HG02759 (cell line): ENCODE results near the gene PRPF6.

Experiments used
- ATAC-seq: cut with Tn5 transposase; IDR thresholded peaks from one replicate; pipeline ENCODE4 v1.9.1; 2021; ENCODE audit warnings: mild to moderate bottlenecking, moderate library complexity; ENCODE audit not compliant: unreplicated experiment

PRPF6 gene

DNA sequence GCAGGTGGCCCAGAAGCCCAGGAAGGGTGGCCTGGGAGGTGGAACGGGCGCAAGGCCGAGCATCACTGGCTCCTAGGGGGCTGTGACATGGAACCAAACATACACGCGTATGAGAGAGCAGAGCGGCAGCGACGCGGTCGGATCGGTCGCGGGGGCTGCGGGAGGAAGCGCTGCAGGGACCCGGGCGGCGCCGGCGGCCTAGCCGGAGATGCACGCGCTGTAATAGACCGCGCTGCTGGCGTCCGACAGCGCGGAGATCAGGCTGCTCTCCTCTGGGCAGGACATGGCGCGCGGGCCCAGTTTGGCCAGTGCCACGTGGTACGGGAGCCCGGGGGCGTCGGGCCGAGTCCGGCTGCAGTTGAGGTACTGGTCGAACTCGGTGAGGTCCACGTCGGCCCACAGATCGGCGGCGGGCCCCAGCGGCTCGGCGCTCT is 67.1 kb downstream of the PRPF6 start:
- ATAC-seq: no peak

DNA sequence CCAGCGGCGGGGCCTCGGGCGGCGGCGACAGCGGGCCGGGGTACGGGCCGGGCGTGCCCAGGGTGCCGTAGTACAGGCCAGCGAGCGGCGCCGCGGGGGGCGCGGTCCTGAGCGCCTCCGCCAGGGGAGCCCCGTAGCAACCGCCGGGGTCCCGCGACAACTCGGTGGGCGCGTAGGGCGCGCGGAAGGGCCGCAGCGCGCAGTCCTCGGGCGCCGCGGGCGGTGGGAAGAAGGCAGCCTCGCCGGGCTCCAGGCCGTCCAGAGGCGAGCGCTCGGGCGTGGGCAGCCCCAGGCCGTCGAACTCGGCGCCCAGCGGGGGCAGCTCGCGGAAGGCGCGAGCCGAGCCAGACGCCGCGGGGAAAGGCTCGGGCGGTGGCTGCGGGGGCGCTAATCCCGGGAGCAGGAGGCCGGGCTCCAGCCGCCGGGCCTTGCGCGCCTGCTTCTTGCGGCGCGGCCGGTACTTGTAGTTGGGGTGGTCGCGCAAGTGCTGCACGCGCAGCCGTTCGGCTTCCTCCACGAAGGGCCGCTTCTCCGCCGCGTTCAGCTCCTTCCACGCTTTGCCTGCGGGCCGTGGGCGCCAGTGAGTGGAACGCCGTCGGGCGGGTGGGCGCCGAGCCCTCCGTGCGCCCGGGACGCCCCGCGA is 67.6 kb downstream of the PRPF6 start:
- ATAC-seq: no peak

DNA sequence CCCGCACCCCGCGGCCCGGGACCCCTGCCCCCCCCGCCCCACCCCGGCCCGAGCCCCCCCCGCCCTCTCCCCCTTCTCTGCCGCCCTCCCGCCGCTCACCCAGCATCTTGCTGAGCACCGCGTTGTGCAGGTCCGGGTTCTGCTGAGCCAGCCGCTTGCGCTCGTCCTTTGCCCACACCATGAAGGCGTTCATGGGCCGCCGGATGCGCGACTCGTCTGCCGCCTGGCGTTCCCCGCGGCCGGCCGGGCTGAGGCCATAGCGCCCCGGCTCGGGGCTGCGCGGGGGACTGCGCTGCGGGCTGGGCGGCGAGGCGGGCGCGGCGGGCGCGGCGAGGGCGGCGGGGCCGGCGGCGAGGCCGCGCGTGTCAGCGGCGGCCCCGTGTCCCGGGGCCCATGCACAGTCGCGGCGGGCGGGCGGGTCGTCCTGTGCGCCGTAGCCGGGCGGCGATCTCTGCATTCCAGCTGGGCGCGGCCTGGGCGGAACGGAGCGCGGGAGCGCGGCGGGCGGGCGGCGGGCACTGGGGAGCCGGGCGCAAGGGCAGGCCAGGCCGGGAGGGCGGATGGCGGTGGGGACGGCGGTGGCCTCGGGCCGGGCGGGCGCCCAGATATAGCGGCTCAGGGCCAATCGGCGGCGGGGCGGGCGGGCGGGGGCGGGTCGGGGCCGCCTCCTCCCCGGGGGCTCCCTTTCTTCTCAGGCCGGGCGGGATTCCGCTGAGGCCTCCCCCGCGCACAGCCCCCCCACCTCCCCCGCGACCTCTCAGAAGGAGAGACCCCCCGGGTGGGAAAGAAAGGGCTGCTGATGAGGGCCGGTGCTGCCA is 68.3 kb downstream of the PRPF6 start, which contains the start of gene SOX18:
Gene SOX18, minus strand, starts transcription at position 580 of the 818 bp plus-strand sequence. Its CDS starts 123 bp downstream, at position 457.
- ATAC-seq: no peak

- ATAC-seq: no peak
Observed at GRCh38 chr20:64049878-64050260, 68.9 kb downstream of the PRPF6 start.

DNA sequence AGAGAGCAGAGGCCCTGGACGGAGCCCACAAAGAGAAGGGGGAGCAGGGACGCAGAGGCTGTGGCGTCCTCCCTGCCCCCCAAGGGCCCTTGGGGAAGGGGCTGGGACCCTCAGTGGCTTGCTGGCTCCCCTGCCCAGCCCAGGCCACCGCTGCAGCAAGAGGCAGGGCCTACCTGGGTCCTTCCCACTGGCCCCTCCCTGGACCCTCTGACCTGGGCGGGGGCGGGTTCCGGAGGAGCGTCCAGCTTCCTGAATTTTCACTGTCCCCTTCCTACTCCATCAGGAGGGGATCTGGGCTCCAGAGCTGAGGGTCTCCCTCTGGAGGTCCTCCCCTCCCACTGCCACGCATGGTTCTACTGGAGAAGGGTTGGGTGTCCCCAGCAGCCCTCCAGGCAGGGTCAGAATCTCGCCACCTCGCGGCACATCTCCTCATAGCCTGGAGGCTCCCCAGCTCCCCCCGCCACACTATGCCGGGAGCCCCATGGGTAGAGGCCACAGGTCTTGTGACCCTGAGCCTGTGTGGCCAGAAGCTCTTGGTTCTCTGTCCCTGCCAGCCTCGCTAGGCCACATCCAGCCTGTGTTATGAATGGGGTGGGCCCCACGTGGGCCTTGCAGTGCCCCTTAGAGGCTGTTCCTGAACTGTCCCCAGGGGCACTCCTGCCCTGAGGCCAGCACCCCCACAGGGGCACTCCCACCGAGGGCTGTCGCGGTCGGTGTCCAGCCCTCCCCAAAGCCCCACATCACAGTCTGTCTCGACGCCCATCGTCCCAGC is 69.5 kb downstream of the PRPF6 start:
- no peak for ATAC-seq

DNA sequence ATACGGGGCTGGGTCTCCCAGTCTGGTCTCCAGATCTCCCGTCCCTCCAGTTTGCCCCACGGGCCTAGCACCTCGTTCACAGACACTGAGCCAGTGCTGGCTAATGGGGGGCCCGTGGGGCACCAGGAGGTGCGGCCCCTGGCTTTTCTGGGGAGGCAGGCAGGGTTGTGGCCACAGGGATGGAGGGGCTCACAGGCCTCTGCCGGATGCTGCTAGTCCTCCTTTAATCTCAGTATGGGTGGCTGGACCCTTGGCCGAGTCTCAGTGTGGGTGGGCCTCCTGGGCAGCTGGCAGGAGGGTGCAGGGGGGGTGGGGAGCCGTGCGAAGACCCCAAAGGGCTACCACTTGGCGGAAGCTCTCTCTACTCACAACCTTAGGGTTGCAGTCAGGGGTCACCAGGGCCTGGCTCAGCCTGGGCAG is 70.1 kb downstream of the PRPF6 start:
- no peak for ATAC-seq

GRCh38 chr20:64051561-64052325 is 70.8 kb downstream of the PRPF6 start:
- ATAC-seq: no peak

DNA sequence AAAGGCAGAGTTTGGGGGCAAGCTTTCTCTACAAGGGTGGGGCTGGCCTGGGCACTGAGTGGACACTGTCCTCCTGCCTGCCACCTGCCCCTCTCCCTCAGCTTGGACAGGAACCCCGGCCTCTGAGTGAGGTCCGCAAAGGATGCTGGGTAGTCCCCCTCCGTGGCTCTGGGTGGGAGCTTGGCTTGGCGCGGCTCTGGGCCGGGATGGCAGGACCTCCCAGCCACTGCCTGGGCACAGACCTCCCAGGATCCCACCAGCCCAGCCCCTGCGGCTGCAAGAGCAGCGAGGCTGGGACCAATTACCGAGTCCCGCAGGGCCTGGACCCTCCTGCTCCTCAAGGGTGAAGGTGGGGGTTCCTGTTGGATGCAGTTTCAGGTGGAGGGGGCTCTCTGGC is 71.4 kb downstream of the PRPF6 start:
- no peak for ATAC-seq

DNA sequence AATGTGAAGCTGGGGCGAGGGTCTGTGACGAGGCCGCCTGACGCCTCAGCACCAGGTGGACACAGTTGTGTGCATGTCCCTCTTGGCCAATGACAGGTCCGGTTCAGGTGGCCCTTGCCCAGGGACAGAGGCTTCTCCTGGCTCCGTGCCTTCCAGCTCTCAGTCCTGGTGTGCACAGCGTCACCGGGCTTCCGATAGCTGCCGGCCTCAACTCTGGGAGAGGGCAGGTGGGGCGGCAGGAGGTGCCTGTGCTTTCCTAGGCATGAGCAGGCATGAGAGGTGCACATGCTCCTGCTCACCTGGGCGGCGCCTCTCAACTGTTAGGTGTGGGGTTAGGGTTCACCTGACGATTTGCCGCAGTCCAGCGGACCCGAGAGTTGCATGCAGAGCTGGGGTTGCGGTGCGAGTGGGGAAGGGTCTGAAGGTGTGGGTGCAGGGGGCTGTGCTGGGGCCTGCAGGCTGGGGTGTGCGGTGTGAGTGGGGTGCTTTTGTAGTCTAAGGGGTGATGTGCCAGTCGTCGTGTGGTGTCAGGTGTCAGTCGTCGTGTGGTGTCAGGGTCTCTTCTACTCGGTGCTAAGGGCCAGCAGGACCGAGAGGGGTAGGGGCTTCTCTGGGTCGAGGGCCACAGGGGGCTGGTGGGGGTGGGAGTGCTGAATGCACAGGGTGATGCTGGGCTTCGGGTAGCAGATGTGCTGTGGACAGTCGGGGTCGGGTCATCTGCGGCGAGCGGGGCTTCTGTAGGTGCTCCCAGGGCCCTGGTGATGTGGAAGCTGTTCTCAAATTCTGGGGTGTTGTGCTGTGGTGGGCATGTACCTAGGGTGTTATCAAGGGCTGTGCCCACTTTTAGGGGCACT is 72.3 kb downstream of the PRPF6 start:
- no peak for ATAC-seq

GRCh38 chr20:64053841-64054661 is 73.1 kb downstream of the PRPF6 start:
- no peak for ATAC-seq

- no peak for ATAC-seq
Observed at GRCh38 chr20:64055396-64055892, 74.5 kb downstream of the PRPF6 start.

DNA sequence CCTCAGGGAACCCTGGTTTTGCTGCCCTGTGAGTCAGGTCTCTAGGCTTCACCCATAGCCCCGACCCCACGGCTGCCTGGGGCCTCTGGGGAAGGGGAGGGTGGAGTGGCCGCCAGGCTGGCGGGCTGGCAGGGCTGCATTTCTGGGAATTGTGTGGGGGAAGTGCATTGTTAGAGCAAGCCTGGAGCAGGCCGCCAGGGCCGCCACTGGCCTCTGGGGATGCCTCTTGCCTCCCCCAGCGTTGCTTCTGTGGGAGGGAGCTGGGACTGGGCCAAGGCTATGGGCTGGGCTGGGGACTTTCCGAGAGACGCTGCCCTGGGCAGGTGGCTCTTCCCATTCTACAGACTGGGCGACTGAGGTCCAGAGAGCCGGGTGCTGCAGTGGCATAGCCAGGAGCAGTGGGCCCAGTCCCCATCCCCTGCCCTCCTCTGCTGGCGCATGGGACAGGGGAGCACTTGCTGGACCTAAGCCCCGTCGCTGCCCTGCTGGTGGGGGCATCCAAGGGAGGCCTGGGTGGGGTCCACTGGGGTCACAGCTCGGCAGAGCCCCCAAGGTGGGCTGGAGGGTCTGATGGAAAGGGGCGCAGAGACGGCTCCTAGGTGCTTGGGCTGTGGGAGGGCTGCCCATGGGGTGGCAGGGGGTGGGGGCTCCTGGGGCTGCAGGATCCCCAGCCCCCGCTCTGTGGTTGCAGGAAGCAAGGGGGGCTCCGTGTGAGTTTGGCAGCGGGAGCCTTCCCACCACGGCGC is 75.1 kb downstream of the PRPF6 start:
- ATAC-seq: no peak

DNA sequence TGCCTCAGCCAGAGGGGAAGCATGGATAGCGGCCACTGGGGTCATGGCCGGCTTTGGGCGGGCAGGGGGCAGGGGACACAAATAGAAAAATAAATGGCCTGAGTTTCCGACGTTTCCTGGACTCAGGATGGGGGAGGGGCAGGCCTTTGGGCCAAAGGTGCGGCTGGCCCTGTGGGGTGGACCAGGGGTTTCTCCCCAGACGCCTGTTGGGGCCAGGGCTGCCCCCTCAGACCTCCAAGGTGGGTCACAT is 75.6 kb downstream of the PRPF6 start:
- ATAC-seq: no peak

GRCh38 chr20:64056889-64057627 is 76.1 kb downstream of the PRPF6 start:
- peak; percentile 22 for ATAC-seq

- ATAC-seq: peak; percentile 49
Observed at GRCh38 chr20:64057628-64058498, 76.9 kb downstream of the PRPF6 start.

- ATAC-seq: no peak
Observed at GRCh38 chr20:64058536-64058935, 77.6 kb downstream of the PRPF6 start.

GRCh38 chr20:64062276-64062595 is 81.3 kb downstream of the PRPF6 start:
- no peak for ATAC-seq
